Astrocyte of the spinal cord (primary cell): ENCODE data around the gene NUFIP2.

ENCODE experiments used
- DNase-seq: peaks from one replicate; pipeline ENCODE4 v3.0.0; 2011; ENCODE audit warnings: low read depth, low spot score
- H3K4me3 ChIP-seq: 2 replicates; pipeline ENCODE4 v1.5.1; 2011; ENCODE audit warnings: low read depth, mild to moderate bottlenecking, low read length, moderate library complexity
- CTCF ChIP-seq: IDR thresholded peaks from 2 replicates; pipeline ENCODE4 v1.5.1; 2012; ENCODE audit warnings: low read depth, mild to moderate bottlenecking, low read length, inconsistent platforms
- in situ Hi-C: cut with HindIII; loops from 2 replicates; pipeline ENCODE4 v1.10.0; 2017; ENCODE audit warnings: low sequenced_read_pairs

Gene NUFIP2

DNA sequence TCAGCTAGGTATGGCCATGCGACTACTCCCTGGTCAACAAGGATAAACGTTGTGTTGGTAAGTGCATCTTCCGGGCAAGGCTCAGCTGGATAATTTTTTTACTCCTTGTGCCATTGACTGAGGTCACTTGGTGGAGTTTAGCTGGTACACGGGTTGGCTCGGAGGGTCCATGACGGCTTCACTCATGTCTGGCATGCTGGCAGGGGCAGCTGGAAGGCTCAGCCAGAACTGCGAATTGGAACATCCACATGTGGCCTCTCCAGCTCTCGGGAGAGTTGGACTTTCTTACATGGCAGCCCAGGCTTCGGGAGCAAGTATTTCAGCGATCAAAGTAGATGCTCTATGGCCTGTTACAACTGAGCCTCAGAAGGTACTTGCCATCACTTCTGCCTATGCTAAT lies 78.8 kb downstream of the NUFIP2 start:
- no peak for TF ChIP-seq CTCF
- in situ Hi-C loops: no loop called here

DNA sequence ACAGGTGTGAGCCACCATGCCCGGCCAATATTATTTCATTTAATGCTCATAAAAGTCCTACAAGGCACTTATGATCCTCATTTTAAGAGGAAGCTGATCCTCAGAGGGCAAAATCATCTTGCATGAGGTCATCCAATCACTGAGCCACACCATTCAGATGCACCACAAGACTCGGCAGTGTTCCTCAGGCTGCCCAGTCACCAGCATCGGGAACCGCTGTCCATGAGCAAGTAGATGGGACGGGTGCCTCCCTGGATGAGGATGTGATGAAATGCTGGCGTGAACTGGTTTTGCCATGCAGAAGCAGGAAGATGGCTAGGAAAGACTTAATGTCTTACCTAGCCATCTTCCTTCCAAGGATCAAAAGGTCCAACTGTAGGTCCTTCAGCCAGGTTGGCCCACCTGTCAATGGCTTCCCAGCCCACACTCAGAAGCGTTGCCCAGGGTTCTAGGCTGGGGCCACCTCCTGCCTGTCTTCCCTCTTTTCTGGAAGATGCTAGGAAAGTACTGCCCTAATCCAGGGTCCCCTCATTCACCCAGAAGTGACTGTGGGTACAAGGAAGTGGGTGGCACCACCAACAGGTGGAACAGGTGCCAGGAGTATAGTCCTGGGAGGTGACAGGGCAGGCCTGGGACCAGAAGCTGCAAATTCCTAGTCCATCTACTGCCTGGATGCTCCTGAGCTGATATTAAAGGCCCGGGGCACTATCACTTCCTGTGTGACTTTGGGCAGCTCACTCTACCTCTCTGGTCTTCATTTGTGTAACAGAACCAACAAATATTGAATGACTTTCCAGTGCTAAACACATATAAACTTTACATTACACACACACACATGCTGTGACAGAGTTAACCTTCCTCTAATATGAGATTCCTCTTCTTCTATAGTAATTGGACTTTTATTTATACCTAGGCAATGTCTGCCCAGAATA lies 79.5 kb downstream of the NUFIP2 start:
- in situ Hi-C loops: no loop called here
- H3K4me3 ChIP-seq: no peak overlapping the region
- TF ChIP-seq CTCF: no peak
- DNase-seq: no peak

More for the DNA sequence above, 78.8 kb downstream of the NUFIP2 start:
- H3K4me3 ChIP-seq: no peak overlapping the region
- DNase-seq: no peak

DNA sequence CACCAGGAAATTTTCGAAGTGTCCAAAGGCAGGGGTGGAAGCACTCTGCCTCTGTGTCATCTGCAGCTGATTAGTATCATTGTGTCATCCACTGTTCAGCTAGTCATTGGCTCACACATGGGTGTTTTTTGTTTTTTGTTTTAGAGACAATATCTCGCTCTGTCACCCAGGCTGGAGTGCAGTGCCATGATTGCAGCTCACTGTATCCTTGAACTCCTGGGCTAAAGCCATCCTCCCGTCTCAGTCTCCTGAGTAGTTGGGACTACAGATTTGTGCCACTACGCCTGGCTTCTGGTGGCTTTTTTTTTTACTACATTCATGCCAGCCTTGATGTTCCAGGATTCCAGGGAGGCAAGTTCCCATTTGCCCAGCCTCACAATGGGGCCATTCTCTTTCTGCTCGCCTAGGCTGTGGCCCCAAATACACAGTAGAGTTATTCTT lies 81.2 kb downstream of the NUFIP2 start:
- no peak for TF ChIP-seq CTCF
- no peak overlapping the region for H3K4me3 ChIP-seq
- DNase-seq: no peak
- in situ Hi-C loops: no loop called here

DNA sequence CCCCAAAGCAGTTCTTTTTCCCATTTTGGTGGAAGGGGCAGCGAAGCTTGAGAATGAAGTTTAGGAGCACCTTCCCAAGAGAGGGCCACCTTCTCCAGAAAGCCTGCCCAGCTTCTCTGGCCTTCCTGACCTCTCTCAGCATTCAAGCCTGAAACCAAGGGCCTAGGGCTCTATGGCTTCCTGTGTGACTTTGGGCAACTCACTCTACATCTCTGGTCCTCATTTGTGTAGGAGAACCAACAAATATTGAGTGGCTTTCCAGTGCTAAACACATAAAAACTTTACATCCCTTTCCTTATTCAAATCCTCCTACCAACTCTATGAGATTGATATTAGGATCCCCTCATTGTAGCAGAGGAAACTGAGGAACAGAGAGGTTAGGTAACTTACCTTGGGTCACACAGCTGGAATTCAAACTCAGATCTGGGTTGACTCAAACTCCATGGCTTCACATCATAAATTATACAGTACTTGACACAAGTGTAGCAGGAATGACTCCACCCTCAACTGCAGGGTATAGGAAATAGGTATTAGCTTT lies 81.8 kb downstream of the NUFIP2 start:
- in situ Hi-C loops: no loop called here
- H3K4me3 ChIP-seq: no peak overlapping the region
- TF ChIP-seq CTCF: no peak
- DNase-seq: no peak

DNA sequence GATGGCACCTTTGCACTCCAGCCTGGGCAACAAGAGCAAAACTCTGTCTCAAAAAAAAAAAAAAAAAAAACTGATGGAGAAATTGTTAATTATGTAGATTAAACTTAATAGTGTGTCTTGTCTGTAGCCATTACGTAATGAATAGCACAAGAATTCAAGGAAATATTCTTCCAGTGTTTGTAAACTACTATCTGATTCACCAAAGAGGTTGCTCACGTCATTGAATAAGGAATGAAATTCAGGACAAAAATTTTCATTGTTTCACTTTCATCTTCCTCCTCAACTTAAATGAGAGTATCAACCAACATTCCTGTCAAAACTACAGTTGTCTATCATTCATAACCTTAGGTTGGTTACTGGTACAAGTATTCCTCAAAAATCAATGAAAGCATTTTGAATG lies 83.1 kb downstream of the NUFIP2 start:
- H3K4me3 ChIP-seq: no peak overlapping the region
- in situ Hi-C loops: no loop called here
- no peak for DNase-seq
- no peak for TF ChIP-seq CTCF

- TF ChIP-seq CTCF: no peak
- in situ Hi-C loops: no loop called here
- no peak for DNase-seq
- H3K4me3 ChIP-seq: no peak overlapping the region
Observed at GRCh38 chr17:29209073-29209472, 84.9 kb downstream of the NUFIP2 start.
